CD4-positive, alpha-beta memory T cell (primary cell): Measurements from ENCODE around the gene ZP1. TPM values are rescaled to one million over a fixed set of nuclear protein-coding genes. Genes with fewer than 3 reads are reported as not detected.

ENCODE experiments used
- CTCF ChIA-PET: fragments of 350-600 bp; sonication (Branson Sonifier 250); formaldehyde crosslinking; loops from one replicate; lab custom pipeline; 2021; ENCODE audit warnings: inconsistent platforms; ENCODE audit not compliant: partially characterized antibody; lab: Charles Lee
- POLR2A ChIA-PET: fragments of 350-600 bp; sonication (Branson Sonifier 250); formaldehyde crosslinking; loops from one replicate; lab custom pipeline; 2021; ENCODE audit not compliant: partially characterized antibody; lab: Charles Lee
- DNase-seq, 5 donors: peaks; one replicate each; pipeline versions ENCODE4 v3.0.0 to v3.0.0-alpha.2; 2020 to 2022; ENCODE audit warnings: mixed read lengths in 1 of 5
- H3K27ac ChIP-seq: one replicate; pipeline ENCODE4 v1.7.0; 2013; ENCODE audit warnings: low read depth, low read length
- H3K27me3 ChIP-seq: 2 replicates; pipeline ENCODE4 v1.7.0; 2013; ENCODE audit warnings: mild to moderate bottlenecking, low read length, moderate library complexity; ENCODE audit not compliant: insufficient read depth
- H3K36me3 ChIP-seq: 2 replicates; pipeline ENCODE4 v1.7.0; 2013; ENCODE audit warnings: mild to moderate bottlenecking, low read length, moderate library complexity; ENCODE audit not compliant: insufficient read depth
- H3K4me1 ChIP-seq: 2 replicates; pipeline ENCODE4 v1.7.0; 2013; ENCODE audit warnings: mild to moderate bottlenecking, low read length, moderate library complexity; ENCODE audit not compliant: insufficient read depth
- H3K4me3 ChIP-seq, 2 donors: one replicate each; pipeline ENCODE4 v1.7.0; 2013; ENCODE audit warnings: low read length in 2 of 2, mild to moderate bottlenecking in 1 of 2
- H3K9me3 ChIP-seq, 2 donors: one replicate each; pipeline ENCODE4 v1.7.0; 2013; ENCODE audit warnings: low read length in 2 of 2, control low read depth in 1 of 2; ENCODE audit not compliant: control insufficient read depth in 1 of 2
- H3K27ac Mint-ChIP-seq, 7 donors: one replicate each; pipeline ENCODE4 v1.8.0; 2020 to 2021; ENCODE audit warnings: mixed read lengths in 7 of 7, mild to moderate bottlenecking in 6 of 7, inconsistent platforms in 3 of 7, moderate library complexity in 3 of 7
- H3K27me3 Mint-ChIP-seq, 2 donors: one replicate each; pipeline ENCODE4 v1.8.0; 2020 to 2021; ENCODE audit warnings: mixed read lengths in 2 of 2
- H3K36me3 Mint-ChIP-seq, 2 donors: one replicate each; pipeline ENCODE4 v1.8.0; 2020 to 2021; ENCODE audit warnings: mixed read lengths in 2 of 2, inconsistent platforms in 1 of 2, mild to moderate bottlenecking in 1 of 2
- H3K4me1 Mint-ChIP-seq, 4 donors: one replicate each; pipeline ENCODE4 v1.8.0; 2020 to 2021; ENCODE audit warnings: mixed read lengths in 4 of 4, mild to moderate bottlenecking in 1 of 4
- H3K4me3 Mint-ChIP-seq, 8 donors: one replicate each; pipeline ENCODE4 v1.8.0; 2020 to 2021; ENCODE audit warnings: mixed read lengths in 8 of 8, mild to moderate bottlenecking in 7 of 8, moderate library complexity in 6 of 8, inconsistent platforms in 3 of 8
- H3K9me3 Mint-ChIP-seq, 8 donors: one replicate each; pipeline ENCODE4 v1.8.0; 2020 to 2021; ENCODE audit warnings: mixed read lengths in 8 of 8, mild to moderate bottlenecking in 5 of 8, inconsistent platforms in 3 of 8, moderate library complexity in 1 of 8
- intact Hi-C: fragments of 100-400 bp; cut with micrococcal nuclease; formaldehyde crosslinking; loops from one replicate; pipeline ENCODE4 v1.15.1; 2023
- polyA plus RNA-seq, 2 donors: library from polyadenylated mRNA; unstranded; fragments of 300-500 nt; fragmentation: Illumina TruSeq; gene quantifications; one replicate each; pipeline ENCODE4 v1.2.3, GENCODE V29; 2021
- total RNA-seq, 2 experiments: library from RNA; stranded (reverse); gene quantifications; one replicate each; pipeline ENCODE4 v1.2.3, GENCODE V29; 2021

Gene ZP1
- total and polyA plus RNA-seq, 4 experiments from 2014 or later = 0.33 to 0.50 (median 0.41) TPM; not detected in 1

GRCh38 chr11:60887556-60887955, 20.2 kb downstream of the ZP1 start:
- no peaks in the 10 kb centered on the region for H3K9me3 Mint-ChIP-seq
- Histone ChIP-seq H3K27ac (no peak overlapping the region), H3K4me1 (no peaks in the 10 kb centered on the region), H3K4me3 (no peak overlapping the region), H3K9me3 (no peaks in the 10 kb centered on the region), H3K27me3 (no peaks in the 10 kb centered on the region), H3K36me3 (peaks cover 6% of the 10 kb centered on the region)
- peaks cover 0 to 10% (median 8%) of the 10 kb centered on the region in 4 donors for H3K4me1 Mint-ChIP-seq
- intact Hi-C loops = loop anchor here (1.0 kb wide), 1 partner anchor 56 kb away; no protein-coding TSS in a partner anchor
- ChIA-PET CTCF (interaction anchor here (0.8 to 2.5 kb wide), 11 partner anchors 10 to 63 kb away, joined by 3 to 70 read pairs (median 3); partner anchors contain the start of gene CCDC86), POLR2A (interaction anchor here (1.0 to 1.5 kb wide), 6 partner anchors 10 to 56 kb away, joined by 3 to 11 read pairs (median 3); no protein-coding TSS in a partner anchor)
- peaks cover 43 to 47% of the 10 kb centered on the region in 2 donors for H3K36me3 Mint-ChIP-seq
- DNase-seq = peak in 2 of 5 donors; percentile 14 to 31
- no peak overlapping the region for H3K4me3 Mint-ChIP-seq
- H3K27ac Mint-ChIP-seq = peak overlapping the region in 1 of 7 donors; percentile 44
- H3K27me3 Mint-ChIP-seq = no peaks in the 10 kb centered on the region

- Histone ChIP-seq H3K36me3 (peaks cover 21% of the 10 kb centered on the region), H3K27me3 (no peaks in the 10 kb centered on the region), H3K9me3 (no peaks in the 10 kb centered on the region), H3K4me1 (no peaks in the 10 kb centered on the region), H3K4me3 (no peak overlapping the region), H3K27ac (no peak overlapping the region)
- H3K9me3 Mint-ChIP-seq = no peaks in the 10 kb centered on the region
- no peak for DNase-seq
- no peak overlapping the region for H3K4me3 Mint-ChIP-seq
- H3K27me3 Mint-ChIP-seq = no peaks in the 10 kb centered on the region
- peaks cover 43 to 53% of the 10 kb centered on the region in 2 donors for H3K36me3 Mint-ChIP-seq
- ChIA-PET POLR2A (interaction anchor here (0.8 kb wide), 2 partner anchors 16 to 24 kb away, joined by 3 to 4 read pairs; partner anchors contain the start of genes PRPF19 and TMEM109), CTCF (interaction anchor here (0.9 to 1.7 kb wide), 4 partner anchors 8 to 58 kb away, joined by 3 to 5 read pairs (median 4); no protein-coding TSS in a partner anchor)
- H3K4me1 Mint-ChIP-seq = peaks cover 0 to 9% (median 5%) of the 10 kb centered on the region in 4 donors
- intact Hi-C loops = no loop called here
- peak overlapping the region in 3 of 7 donors; percentile 39 to 93 (median 59) for H3K27ac Mint-ChIP-seq
Observed at GRCh38 chr11:60889869-60890311, 22.5 kb downstream of the ZP1 start.

GRCh38 chr11:60890696-60891095, 23.4 kb downstream of the ZP1 start:
- Histone ChIP-seq H3K9me3 (no peaks in the 10 kb centered on the region), H3K27me3 (no peaks in the 10 kb centered on the region), H3K36me3 (peaks cover 28% of the 10 kb centered on the region), H3K4me1 (no peaks in the 10 kb centered on the region), H3K4me3 (no peak overlapping the region), H3K27ac (no peak overlapping the region)
- DNase-seq = no peak
- CTCF ChIA-PET = interaction anchor here (1.3 kb wide), 1 partner anchor 11 kb away, joined by 3 read pairs; no protein-coding TSS in a partner anchor
- Mint-ChIP-seq H3K4me3 (no peak overlapping the region), H3K27me3 (no peaks in the 10 kb centered on the region), H3K36me3 (peaks cover 43 to 61% of the 10 kb centered on the region in 2 donors), H3K27ac (no peak overlapping the region), H3K4me1 (peaks cover 0 to 9% (median 5%) of the 10 kb centered on the region in 4 donors), H3K9me3 (no peaks in the 10 kb centered on the region)
- intact Hi-C loops = no loop called here
- POLR2A ChIA-PET = no interaction called here

- peaks cover 46 to 66% of the 10 kb centered on the region in 2 donors for H3K36me3 Mint-ChIP-seq
Observed at GRCh38 chr11:60891103-60891741, 23.9 kb downstream of the ZP1 start.

GRCh38 chr11:60895687-60896086, 28.3 kb downstream of the ZP1 start:
- Mint-ChIP-seq H3K4me1 (peaks cover 2 to 4% (median 3%) of the 10 kb centered on the region in 4 donors), H3K27me3 (no peaks in the 10 kb centered on the region), H3K9me3 (no peaks in the 10 kb centered on the region), H3K27ac (no peak overlapping the region), H3K36me3 (peaks cover 63 to 87% of the 10 kb centered on the region in 2 donors), H3K4me3 (no peak overlapping the region)
- Histone ChIP-seq H3K27ac (no peak overlapping the region), H3K36me3 (peaks cover 65% of the 10 kb centered on the region), H3K4me3 (no peak overlapping the region), H3K9me3 (no peaks in the 10 kb centered on the region), H3K27me3 (no peaks in the 10 kb centered on the region), H3K4me1 (no peaks in the 10 kb centered on the region)
- no peak for DNase-seq
- POLR2A ChIA-PET = interaction anchor here (2.3 kb wide), 1 partner anchor 9 kb away, joined by 11 read pairs; no protein-coding TSS in a partner anchor
- CTCF ChIA-PET = interaction anchor here (0.8 to 5.2 kb wide), 2 partner anchors 64 to 292 kb away, joined by 4 to 53 read pairs; no protein-coding TSS in a partner anchor
- intact Hi-C loops = no loop called here

More at GRCh38 chr11:60891103-60891741, 23.9 kb downstream of the ZP1 start:
- Mint-ChIP-seq H3K4me1 (peaks cover 0 to 9% (median 5%) of the 10 kb centered on the region in 4 donors), H3K9me3 (no peaks in the 10 kb centered on the region), H3K27me3 (no peaks in the 10 kb centered on the region), H3K4me3 (no peak overlapping the region), H3K27ac (no peak overlapping the region)
- Histone ChIP-seq H3K4me3 (no peak overlapping the region), H3K4me1 (no peaks in the 10 kb centered on the region), H3K27ac (no peak overlapping the region), H3K27me3 (no peaks in the 10 kb centered on the region), H3K36me3 (peaks cover 33% of the 10 kb centered on the region), H3K9me3 (no peaks in the 10 kb centered on the region)
- intact Hi-C loops = no loop called here
- CTCF ChIA-PET = interaction anchor here (1.0 to 1.3 kb wide), 3 partner anchors 11 to 60 kb away, joined by 3 to 4 read pairs (median 3); no protein-coding TSS in a partner anchor
- no peak for DNase-seq
- POLR2A ChIA-PET = no interaction called here

- CTCF ChIA-PET = interaction anchor here (0.8 to 5.2 kb wide), 6 partner anchors 8 to 66 kb away, joined by 3 to 53 read pairs (median 4); partner anchors contain the start of gene TMEM109
- DNase-seq = no peak
- H3K27me3 ChIP-seq = no peaks in the 10 kb centered on the region
- Mint-ChIP-seq H3K27ac (peak overlapping the region in 1 of 7 donors; percentile 61), H3K4me3 (no peak overlapping the region), H3K9me3 (no peaks in the 10 kb centered on the region), H3K4me1 (peaks cover 2 to 5% (median 3%) of the 10 kb centered on the region in 4 donors), H3K27me3 (no peaks in the 10 kb centered on the region), H3K36me3 (peaks cover 62 to 93% of the 10 kb centered on the region in 2 donors)
- no peaks in the 10 kb centered on the region for H3K9me3 ChIP-seq
- H3K36me3 ChIP-seq = peaks cover 80% of the 10 kb centered on the region
- no peak overlapping the region for H3K27ac ChIP-seq
- intact Hi-C loops = no loop called here
- no peaks in the 10 kb centered on the region for H3K4me1 ChIP-seq
- POLR2A ChIA-PET = interaction anchor here (0.9 to 1.2 kb wide), 3 partner anchors 8 to 214 kb away, joined by 3 to 4 read pairs (median 4); partner anchors contain the start of gene PRPF19
- H3K4me3 ChIP-seq = no peak overlapping the region
Observed at GRCh38 chr11:60897496-60897895, 30.2 kb downstream of the ZP1 start.
